K562 (cell line): Measurements from ENCODE around the gene LRIF1. TPM values are rescaled to one million over a fixed set of nuclear protein-coding genes. Genes with fewer than 3 reads are reported as not detected.

ENCODE experiments used
- C11orf30 ChIP-seq: fragments of 450-650 bp; IDR thresholded peaks from 2 replicates; pipeline ENCODE4 v1.6.1; 2016; ENCODE audit warnings: low read depth, mild to moderate bottlenecking
- GTF3C2 ChIP-seq: IDR thresholded peaks from 3 replicates; pipeline ENCODE4 v1.6.1; 2011; ENCODE audit warnings: borderline replicate concordance, mild to moderate bottlenecking, moderate library complexity; ENCODE audit not compliant: insufficient read length; ENCODE audit errors: extremely low read depth
- MEF2D ChIP-seq: conservative IDR thresholded peaks from 2 replicates; pipeline ENCODE4 v1.6.1; 2016; ENCODE audit warnings: low read depth, missing genetic modification characterization, missing compliant biosample characterization
- MTA2 ChIP-seq: fragments of 450-650 bp; IDR thresholded peaks from 2 replicates; pipeline ENCODE4 v1.6.1; 2016; ENCODE audit warnings: low read depth
- NEUROD1 ChIP-seq: fragments of 150-350 bp; IDR thresholded peaks from 2 replicates; pipeline ENCODE4 v1.6.1; 2014; ENCODE audit warnings: borderline replicate concordance, low read length, low read depth; ENCODE audit not compliant: partially characterized antibody
- NFE2 ChIP-seq: IDR thresholded peaks from 2 replicates; pipeline ENCODE4 v1.6.1; 2014; ENCODE audit warnings: antibody characterized with exemption, low read depth
- POLR2G ChIP-seq: fragments of 200-400 bp; formaldehyde crosslinking; IDR thresholded peaks from 2 replicates; pipeline ENCODE4 v1.6.1; 2017; ENCODE audit warnings: low read depth, mild to moderate bottlenecking, antibody characterized with exemption, low read length, moderate library complexity
- RBFOX2 ChIP-seq: fragments of 200-400 bp; formaldehyde crosslinking; IDR thresholded peaks from 2 replicates; pipeline ENCODE4 v1.6.1; 2017; ENCODE audit warnings: low read depth, mild to moderate bottlenecking, low read length, moderate library complexity
- RFX7 ChIP-seq: fragments of 250-450 bp; sonication (Bioruptor Pico); IDR thresholded peaks from 2 replicates; pipeline ENCODE4 v1.5.1; 2021; ENCODE audit warnings: mild to moderate bottlenecking
- SETDB1 ChIP-seq: IDR thresholded peaks from one replicate; pipeline ENCODE4 v1.6.1; 2012; ENCODE audit warnings: low read length, control low read depth, inconsistent platforms
- SPI1 ChIP-seq: IDR thresholded peaks from 2 replicates; pipeline ENCODE4 v1.6.1; 2011; ENCODE audit warnings: low read depth, low read length, control low read depth, borderline replicate concordance
- SRSF1 ChIP-seq: fragments of 200-400 bp; formaldehyde crosslinking; IDR thresholded peaks from 2 replicates; pipeline ENCODE4 v1.6.1; 2017; ENCODE audit warnings: mild to moderate bottlenecking, low read depth, low read length, moderate library complexity
- TAF9B ChIP-seq: fragments of 450-650 bp; IDR thresholded peaks from 2 replicates; pipeline ENCODE4 v1.6.1; 2018; ENCODE audit warnings: mild to moderate bottlenecking; ENCODE audit not compliant: partially characterized antibody
- ZNF121 ChIP-seq: sonication (generic); formaldehyde crosslinking; conservative IDR thresholded peaks from 2 replicates; pipeline ENCODE4 v1.8.0; 2022; ENCODE audit warnings: missing genetic modification reagents
- ZNF175 ChIP-seq: fragments of 200-800 bp; sonication (Bioruptor generic); IDR thresholded peaks from 2 replicates; pipeline ENCODE4 v1.6.1; 2016; ENCODE audit warnings: low read depth, mild to moderate bottlenecking, missing genetic modification characterization, missing compliant biosample characterization
- ZNF586 ChIP-seq: fragments of 450-650 bp; formaldehyde crosslinking; conservative IDR thresholded peaks from 2 replicates; pipeline ENCODE4 v1.4.0; 2020; ENCODE audit warnings: mild to moderate bottlenecking, moderate library complexity
- ZNF668 ChIP-seq: fragments of 250-450 bp; sonication (Bioruptor Pico); IDR thresholded peaks from 2 replicates; pipeline ENCODE4 v1.8.0; 2022; ENCODE audit warnings: mild to moderate bottlenecking, inconsistent platforms
- polyA plus RNA-seq, 8 experiments: library from polyadenylated mRNA; depleted of rRNA in 4 of 8; stranded (reverse) in 5 of 8; unstranded in 3 of 8; fragments of >200 nt; fragmentation: Nextera tagmentation in 2 of 8; fragmentation: Illumina TruSeq in 1 of 8; extraction: Ambion mirVana in 2 of 8; extraction: Trizol in 1 of 8; gene quantifications; 2 replicates each; pipeline versions ENCODE4 v1.2.1 to v1.2.3, GENCODE V29; 2011 to 2014; ENCODE audit warnings: inconsistent platforms in 1 of 8, missing spikeins in 1 of 8
- total RNA-seq, 7 experiments: library from RNA; depleted of rRNA in 6 of 7; stranded (reverse); fragments of >200 nt in 6 of 7; fragmentation: Illumina TruSeq in 2 of 7; extraction: Trizol in 2 of 7; gene quantifications; 2 replicates each; pipeline versions ENCODE4 v1.2.1 to v1.2.3, GENCODE V29; 2011 to 2021; ENCODE audit warnings: low replicate concordance in 1 of 7
- TF ChIP-seq, protein P1 (sequence below), 2 experiments: fragments of 250-450 bp in 1 of 2; fragments of 450-650 bp in 1 of 2; sonication (Bioruptor Pico) in 1 of 2; IDR thresholded peaks; 2 replicates each; pipeline versions ENCODE4 v1.6.1 to v1.8.0; 2016 to 2021; ENCODE audit warnings: mild to moderate bottlenecking in 2 of 2, moderate library complexity in 2 of 2, missing compliant biosample characterization in 1 of 2, missing genetic modification characterization in 1 of 2
- TF ChIP-seq, protein P2 (sequence below), 2 experiments: fragments of 450-650 bp; IDR thresholded peaks; 2 replicates each; pipeline ENCODE4 v1.6.1; 2016
- TF ChIP-seq, protein P3 (sequence below): fragments of 450-650 bp; formaldehyde crosslinking; conservative IDR thresholded peaks from 2 replicates; pipeline ENCODE4 v1.4.0; 2022; ENCODE audit warnings: mild to moderate bottlenecking, missing genetic modification characterization

The LRIF1 gene
- total and polyA plus RNA-seq, 9 of the 15 experiments (the other 6 are each of a cell fraction or from before 2014, with no cell fraction given) = 35.6 to 88.8 (median 74.1) TPM

DNA sequence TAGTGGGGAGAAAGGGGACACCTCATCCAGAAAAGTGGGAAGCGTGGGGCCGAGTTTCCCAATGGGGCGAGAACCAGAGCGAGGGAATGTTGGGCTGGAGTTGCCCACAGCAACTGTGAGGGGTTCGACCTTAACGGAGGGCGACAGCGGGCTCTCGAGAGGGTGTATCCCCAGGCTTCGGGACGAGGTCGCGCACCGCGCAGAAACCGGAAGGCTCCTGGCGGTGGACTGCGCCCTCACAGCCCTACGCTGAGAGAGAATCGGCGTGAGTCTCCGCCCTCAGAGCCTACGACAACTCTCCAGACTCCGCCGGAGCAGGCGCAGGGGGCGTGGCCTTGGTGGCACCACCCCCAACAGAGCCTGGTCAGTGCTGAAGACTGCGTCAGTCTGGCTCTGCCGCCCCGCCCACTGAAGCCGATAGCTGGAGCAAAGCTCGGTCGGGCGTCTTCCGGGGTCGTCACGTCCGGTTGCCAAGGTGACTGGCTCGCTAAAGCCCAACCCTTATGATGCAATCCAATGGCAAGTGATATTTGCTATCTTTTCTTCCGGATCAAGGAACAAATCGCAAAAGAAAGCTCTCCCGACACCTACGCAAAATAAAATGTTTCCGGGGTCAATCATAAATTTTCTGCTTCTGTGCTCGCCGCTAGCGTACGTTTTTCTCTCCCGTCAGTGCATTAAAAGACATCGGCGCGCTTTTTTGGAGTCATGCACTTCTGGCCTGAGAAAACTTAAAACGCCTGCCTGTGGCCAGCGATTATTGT lies at the start of gene LRIF1 (continued):
- TF ChIP-seq, protein P1, sequence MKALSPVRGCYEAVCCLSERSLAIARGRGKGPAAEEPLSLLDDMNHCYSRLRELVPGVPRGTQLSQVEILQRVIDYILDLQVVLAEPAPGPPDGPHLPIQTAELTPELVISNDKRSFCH (CRISPR knock-in tag; IDR thresholded peaks at IDR 0.05) = no peak
- TF ChIP-seq, protein P1 (tag; IDR thresholded peaks at IDR 0.05) = peak; percentile 81
- 0 out of 2 replicates have a peak, but pooled peaks have one; percentile 5 for TF ChIP-seq NFE2
- TF ChIP-seq ZNF121 = peak; percentile 52; the same call in 1 of the 2 replicates
- peak; percentile 73; the same call in 1 of the 2 replicates for TF ChIP-seq ZNF668 (CRISPR knock-in tag)
- TF ChIP-seq, protein P2, sequence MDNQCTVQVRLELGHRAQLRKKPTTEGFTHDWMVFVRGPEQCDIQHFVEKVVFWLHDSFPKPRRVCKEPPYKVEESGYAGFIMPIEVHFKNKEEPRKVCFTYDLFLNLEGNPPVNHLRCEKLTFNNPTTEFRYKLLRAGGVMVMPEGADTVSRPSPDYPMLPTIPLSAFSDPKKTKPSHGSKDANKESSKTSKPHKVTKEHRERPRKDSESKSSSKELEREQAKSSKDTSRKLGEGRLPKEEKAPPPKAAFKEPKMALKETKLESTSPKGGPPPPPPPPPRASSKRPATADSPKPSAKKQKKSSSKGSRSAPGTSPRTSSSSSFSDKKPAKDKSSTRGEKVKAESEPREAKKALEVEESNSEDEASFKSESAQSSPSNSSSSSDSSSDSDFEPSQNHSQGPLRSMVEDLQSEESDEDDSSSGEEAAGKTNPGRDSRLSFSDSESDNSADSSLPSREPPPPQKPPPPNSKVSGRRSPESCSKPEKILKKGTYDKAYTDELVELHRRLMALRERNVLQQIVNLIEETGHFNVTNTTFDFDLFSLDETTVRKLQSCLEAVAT (IDR thresholded peaks at IDR 0.05) = peak in 1 of 2 experiments; percentile 94; a peak in 2 of 4 replicates
- TF ChIP-seq MEF2D = peak; percentile 52; the same call in 1 of the 2 replicates
- TF ChIP-seq MTA2 = peak; percentile 70
- 0 out of 2 replicates have a peak, but pooled peaks have one; percentile 46 for TF ChIP-seq ZNF175 (CRISPR knock-in tag)
- TF ChIP-seq C11orf30 = peak; percentile 74
- TF ChIP-seq POLR2G = peak; percentile 100
- 0 out of 2 replicates have a peak, but pooled peaks have one; percentile 51 for TF ChIP-seq ZNF586 (CRISPR knock-in tag)
- TF ChIP-seq SRSF1 = 0 out of 2 replicates have a peak, but pooled peaks have one; percentile 1
- TF ChIP-seq TAF9B = peak; percentile 86
- TF ChIP-seq NEUROD1 = peak; percentile 22
- peak; percentile 70; the same call in 1 of the 2 replicates for TF ChIP-seq SPI1
- no peak for TF ChIP-seq GTF3C2
- TF ChIP-seq RBFOX2 = peak; percentile 100
- peak; percentile 85 for TF ChIP-seq SETDB1
- peak; percentile 65; the same call in 1 of the 2 replicates for TF ChIP-seq RFX7 (CRISPR knock-in tag)
- TF ChIP-seq, protein P3, sequence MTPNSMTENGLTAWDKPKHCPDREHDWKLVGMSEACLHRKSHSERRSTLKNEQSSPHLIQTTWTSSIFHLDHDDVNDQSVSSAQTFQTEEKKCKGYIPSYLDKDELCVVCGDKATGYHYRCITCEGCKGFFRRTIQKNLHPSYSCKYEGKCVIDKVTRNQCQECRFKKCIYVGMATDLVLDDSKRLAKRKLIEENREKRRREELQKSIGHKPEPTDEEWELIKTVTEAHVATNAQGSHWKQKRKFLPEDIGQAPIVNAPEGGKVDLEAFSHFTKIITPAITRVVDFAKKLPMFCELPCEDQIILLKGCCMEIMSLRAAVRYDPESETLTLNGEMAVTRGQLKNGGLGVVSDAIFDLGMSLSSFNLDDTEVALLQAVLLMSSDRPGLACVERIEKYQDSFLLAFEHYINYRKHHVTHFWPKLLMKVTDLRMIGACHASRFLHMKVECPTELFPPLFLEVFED = peak; percentile 50; the same call in 1 of the 2 replicates
